DMS79 (cell line): ENCODE measurements around the gene PCSK5.

Source experiments
- DNase-seq: peaks from one replicate; lab custom pipeline; 2025; lab: John Stamatoyannopoulos, UW

Gene PCSK5

DNA sequence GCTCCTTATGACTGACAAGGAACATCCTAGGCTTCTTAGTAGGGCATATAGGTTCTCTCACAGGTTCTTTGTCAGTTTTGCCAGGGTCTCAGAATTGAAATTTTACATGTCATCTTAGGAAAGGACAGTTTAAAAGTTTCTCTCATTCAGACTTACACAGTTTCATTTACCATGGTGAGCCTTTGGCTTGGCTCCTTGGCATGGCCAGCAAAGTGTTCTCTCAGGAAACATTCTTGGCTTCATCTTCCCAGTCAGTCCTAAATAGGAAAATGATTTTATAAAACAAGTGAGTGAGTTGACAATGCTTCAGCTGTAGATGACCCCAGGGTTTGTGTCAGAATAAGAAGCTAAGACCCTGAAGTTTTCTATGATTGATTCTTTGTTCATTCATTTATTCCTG is 191.6 kb downstream of the PCSK5 start:
- no peak for DNase-seq

- no peak for DNase-seq
These were observed 195.1 kb downstream of the PCSK5 start for GRCh38 chr9:76085596-76085995.

DNA sequence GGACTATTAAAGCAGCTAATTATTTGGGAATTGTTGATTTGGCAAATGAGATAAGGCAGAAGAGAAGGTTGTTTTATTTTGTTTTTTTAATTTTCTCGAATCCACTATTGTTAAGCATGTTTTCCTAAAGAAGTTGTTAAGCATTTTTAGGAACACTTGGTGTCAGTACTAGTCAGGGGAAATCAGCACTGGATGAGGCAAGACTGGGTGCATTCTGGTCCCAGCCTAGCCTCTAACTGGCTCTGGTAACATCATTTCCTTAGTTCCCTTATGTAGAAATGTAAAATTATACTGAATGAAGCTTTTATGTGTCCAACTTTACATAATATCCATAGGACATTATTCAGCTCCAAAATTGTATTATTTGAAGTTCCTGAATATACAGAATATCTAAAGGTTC is 196.1 kb downstream of the PCSK5 start:
- DNase-seq, result no peak

- no peak for DNase-seq
These were observed 197.5 kb downstream of the PCSK5 start for GRCh38 chr9:76087976-76088375.

DNA sequence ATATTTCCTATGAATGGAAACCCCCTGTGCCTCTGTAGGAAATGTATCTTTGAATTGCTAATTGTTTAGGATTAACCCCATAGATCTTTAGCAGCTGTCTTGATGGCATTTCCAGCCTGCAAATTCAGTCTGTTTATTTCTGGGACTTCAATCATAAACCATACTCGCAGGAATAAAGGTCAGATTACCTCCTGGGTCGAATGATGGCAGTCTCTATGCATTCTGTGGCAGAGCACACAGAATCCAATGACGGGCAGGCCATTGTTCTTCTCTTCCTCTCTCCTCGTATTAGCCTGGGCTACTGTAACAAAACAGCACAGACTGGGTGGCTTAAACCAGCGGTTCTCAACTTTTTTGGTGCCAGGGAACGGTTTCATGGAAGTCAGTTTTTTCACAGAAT is 199.9 kb downstream of the PCSK5 start:
- no peak for DNase-seq

- DNase-seq, result no peak
These were observed 200.4 kb downstream of the PCSK5 start for GRCh38 chr9:76090909-76091308.

DNA sequence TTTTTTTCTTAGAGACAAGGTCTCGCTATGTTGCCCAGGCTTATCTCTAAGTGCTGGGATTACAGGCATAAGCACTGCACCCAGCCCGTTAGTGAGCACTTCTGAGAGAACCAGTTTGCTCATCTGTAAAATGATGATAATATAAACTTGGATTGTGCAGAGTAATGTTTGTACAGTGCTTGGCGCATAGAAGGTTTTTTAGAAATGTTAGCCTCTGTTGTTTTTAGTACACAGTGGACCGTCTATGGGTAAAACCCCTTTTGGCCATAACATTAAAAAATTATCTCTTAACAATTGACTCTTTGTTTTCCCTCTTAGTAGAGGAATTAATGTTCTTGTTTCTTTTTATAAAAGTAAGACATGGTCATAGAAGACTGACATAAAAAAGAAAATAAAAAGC is 202.1 kb downstream of the PCSK5 start:
- no peak for DNase-seq

- DNase-seq, result no peak
These were observed 205.1 kb downstream of the PCSK5 start for GRCh38 chr9:76095585-76095984.

DNA sequence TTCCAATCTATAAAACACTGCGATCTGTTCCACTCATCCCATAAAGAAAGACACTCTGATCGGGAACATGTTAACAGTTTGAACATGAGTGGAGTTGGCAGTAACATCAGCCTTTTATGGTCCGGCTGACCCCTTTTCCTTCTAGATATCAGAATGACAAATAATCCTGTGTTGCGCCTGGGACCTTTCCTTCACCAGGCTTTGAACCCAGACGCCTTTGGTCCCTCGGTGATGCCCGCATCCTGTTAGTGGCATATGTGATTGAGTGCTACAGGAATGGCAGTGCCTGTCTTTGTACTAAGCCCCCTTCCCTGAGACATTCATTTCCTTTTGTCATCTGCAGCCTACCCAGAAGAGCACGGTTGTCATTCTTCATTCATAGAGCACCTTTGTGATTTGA is 209.0 kb downstream of the PCSK5 start:
- no peak for DNase-seq

DNA sequence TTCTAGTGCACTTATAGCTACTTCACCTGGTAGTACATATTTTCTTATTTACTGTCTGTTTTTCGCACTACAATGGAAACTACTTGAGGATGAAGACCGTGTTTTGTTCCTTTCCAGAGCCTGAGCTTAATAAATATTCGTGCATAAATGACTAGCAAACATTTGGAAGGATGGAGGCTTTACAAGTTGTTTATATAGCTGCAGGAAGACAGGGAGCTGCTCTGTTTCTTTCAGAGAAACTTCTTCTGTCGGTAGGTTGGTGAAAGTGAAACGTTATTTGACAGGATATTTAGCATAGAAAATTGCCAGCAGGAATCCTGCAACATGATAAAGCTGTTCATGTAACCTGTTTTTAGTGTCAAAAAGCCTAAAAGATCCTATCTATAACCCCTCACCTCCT is 210.6 kb downstream of the PCSK5 start:
- no peak for DNase-seq

- DNase-seq, result no peak
These were observed 211.0 kb downstream of the PCSK5 start for GRCh38 chr9:76101491-76101890.

- DNase-seq, result no peak
These were observed 211.5 kb downstream of the PCSK5 start for GRCh38 chr9:76101947-76102346.

- DNase-seq, result no peak
These were observed 213.2 kb downstream of the PCSK5 start for GRCh38 chr9:76103531-76104315.

- DNase-seq, result no peak
These were observed 217.0 kb downstream of the PCSK5 start for GRCh38 chr9:76107482-76107881.

DNA sequence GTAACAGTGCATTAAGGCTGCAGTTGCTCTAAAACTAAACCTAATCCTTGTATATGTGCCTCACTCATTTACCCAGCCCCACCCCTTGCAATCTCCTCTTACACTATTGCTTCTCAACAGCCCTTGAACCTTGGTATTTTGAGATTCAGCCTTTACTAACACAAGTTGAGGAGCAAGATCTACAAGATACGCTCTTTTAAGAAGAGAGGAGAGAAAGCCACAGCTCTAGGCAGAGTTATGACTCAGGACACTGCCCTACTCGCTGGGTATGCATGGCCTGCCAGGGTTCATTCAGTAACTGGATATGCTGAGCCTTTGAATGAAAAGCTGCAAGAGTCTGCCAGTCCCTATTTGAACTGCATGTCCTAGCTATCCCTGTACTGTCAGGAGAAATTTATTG is 219.5 kb downstream of the PCSK5 start:
- no peak for DNase-seq

GRCh38 chr9:76112151-76112550 is 221.7 kb downstream of the PCSK5 start:
- no peak for DNase-seq

GRCh38 chr9:76114144-76114543 is 223.7 kb downstream of the PCSK5 start:
- no peak for DNase-seq

GRCh38 chr9:76115396-76115795 is 224.9 kb downstream of the PCSK5 start:
- DNase-seq, result no peak

- no peak for DNase-seq
These were observed 225.6 kb downstream of the PCSK5 start for GRCh38 chr9:76115982-76116646.

GRCh38 chr9:76116913-76117312 is 226.4 kb downstream of the PCSK5 start:
- DNase-seq, result no peak

- no peak for DNase-seq
These were observed 237.2 kb downstream of the PCSK5 start for GRCh38 chr9:76127637-76128036.

DNA sequence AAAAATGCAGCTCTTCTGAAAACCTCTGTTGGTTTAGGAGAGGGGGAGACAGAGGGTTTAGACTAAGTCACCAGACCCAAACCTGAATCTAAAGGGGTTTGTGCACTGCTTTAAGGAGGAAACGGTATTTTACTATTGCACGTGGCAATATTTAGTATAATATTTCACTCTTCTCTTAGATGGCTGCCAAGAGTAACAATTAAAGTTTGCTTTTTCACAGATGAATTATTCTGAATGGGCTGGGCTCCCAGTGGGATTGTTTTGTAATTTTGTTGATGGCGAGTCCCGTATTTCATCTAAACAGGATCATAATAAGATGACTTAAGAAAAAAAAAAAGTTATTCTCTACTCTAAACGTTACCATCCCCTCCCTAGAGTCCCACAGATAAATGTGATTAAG is 245.4 kb downstream of the PCSK5 start:
- peak; percentile 1 for DNase-seq

DNA sequence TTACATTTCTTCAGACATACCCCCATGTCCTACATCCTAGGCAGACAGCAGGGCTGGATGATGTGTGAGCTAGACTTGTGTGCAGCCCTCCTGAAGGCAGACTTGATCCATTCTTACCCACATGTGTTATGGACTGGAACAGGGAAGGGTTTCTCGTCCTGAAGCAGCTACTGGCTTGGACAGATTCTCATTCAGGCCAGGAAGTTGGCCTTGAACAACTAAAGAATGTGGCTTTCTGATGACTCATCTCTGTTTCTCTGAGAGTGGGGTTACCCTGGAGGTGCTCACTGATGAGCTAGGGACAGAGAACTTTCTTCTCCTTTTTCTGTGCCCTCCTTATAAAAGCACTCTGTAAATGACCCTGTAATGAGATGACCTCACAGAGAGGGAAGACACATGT is 246.5 kb downstream of the PCSK5 start:
- no peak for DNase-seq

DNA sequence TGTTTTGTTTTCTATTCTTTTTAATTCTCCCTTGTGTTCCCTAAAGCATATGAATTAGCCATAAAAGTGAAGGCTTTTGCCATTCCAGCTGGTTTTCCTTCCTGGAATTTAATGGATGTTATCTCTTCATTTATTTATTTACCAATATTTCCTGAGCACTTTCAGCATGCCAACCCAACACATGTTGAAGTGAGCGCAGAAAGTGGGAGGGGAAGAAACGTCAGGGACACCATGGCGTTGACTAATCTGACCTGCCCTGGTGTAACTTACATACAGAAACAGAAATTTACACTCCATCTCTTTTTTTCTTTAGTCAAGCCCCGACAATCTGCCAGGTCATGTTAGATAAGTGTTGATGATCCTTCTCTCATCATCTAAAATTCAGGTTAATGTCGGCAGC is 247.5 kb downstream of the PCSK5 start:
- DNase-seq, result no peak
